ENCODE data around the gene DVL1.

DVL1 gene

GRCh38 chr1:1355416-1355815, 6.2 kb upstream of the DVL1 start:
- no peak for DNase-seq (ENCODE audit: low read depth)

DNA sequence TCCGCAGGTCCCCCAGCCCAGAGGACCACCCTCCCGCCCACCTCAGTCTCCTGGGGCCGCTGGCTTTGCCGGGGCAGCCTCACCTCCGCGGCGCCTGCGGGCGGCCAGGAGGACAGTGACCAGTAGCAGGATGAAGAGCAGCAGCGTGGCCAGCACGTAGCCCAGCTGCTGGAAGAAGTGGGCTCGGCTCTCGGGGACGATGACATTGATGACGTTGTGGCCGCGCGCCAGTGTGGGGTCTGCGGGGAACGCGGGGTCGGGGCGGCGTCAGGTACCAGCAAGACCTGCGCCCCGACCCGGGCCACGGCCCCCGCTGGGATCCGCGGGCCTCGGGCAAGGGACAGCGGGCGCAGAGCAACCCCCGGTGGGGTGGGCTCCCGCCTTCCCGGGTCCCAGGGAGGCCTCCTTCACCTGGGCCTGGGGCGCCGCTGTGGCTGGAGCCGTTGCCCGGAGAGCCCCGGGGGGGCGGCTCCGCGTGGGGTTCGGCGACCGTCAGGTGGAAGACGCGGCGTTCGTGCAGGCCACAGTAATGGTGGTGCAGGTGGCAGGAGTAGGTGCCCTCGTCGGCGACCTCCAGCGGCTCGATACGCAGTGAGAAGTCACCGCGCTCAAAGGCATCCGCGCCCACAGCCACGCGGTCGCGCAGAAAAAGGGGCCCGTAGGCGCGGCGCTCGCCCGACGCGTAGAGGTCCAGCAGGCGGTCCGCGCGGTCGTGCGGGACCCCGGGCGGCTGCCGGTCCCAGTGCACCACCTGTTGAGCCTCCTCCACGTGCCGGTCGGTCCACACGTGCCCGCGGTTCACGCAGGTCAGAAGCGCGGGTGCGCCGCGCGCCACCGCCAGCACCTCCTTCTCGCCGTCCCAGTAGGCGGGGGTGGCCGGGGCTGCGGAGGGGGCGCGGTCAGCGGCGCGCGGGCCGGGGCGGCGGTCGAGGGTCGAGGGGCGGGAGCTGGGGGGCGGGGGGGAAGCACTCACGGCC, 5.3 kb upstream of the DVL1 start:
- no peak for DNase-seq (ENCODE audit: low read depth)

- DNase-seq (ENCODE audit: low read depth), result no peak
Observed at GRCh38 chr1:1353389-1354151, 4.4 kb upstream of the DVL1 start.

DNA sequence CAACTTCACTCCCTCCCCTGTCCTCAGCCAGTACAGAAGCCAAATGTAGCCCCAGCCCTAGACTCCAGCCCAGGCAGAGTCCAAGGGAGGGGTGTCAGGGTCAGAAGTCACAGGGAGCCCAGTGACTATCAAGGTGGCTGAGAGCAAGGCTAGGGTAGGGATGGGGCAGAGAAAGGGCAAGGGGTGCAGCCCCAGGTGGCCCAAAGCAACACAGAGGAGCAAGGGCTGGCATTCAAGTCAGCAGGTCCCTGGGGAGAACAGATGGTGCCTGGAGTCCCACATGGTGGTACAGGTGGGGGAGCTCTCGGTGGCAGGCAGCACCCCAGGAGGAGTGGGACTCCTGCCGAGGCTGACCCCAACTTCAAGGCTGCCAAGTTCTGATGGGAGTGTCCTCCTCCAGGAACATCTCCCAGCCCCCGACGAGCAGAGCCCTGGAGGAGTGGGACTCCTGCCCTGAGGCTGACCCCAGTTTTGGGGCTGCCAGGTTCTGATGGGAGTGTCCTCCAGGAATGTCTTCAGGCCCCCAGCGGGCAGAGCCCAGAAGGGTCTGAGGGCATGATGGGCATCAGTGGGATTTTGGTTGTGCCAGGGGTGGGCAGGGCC, 3.7 kb upstream of the DVL1 start:
- DNase-seq (ENCODE audit: low read depth), result no peak

DNA sequence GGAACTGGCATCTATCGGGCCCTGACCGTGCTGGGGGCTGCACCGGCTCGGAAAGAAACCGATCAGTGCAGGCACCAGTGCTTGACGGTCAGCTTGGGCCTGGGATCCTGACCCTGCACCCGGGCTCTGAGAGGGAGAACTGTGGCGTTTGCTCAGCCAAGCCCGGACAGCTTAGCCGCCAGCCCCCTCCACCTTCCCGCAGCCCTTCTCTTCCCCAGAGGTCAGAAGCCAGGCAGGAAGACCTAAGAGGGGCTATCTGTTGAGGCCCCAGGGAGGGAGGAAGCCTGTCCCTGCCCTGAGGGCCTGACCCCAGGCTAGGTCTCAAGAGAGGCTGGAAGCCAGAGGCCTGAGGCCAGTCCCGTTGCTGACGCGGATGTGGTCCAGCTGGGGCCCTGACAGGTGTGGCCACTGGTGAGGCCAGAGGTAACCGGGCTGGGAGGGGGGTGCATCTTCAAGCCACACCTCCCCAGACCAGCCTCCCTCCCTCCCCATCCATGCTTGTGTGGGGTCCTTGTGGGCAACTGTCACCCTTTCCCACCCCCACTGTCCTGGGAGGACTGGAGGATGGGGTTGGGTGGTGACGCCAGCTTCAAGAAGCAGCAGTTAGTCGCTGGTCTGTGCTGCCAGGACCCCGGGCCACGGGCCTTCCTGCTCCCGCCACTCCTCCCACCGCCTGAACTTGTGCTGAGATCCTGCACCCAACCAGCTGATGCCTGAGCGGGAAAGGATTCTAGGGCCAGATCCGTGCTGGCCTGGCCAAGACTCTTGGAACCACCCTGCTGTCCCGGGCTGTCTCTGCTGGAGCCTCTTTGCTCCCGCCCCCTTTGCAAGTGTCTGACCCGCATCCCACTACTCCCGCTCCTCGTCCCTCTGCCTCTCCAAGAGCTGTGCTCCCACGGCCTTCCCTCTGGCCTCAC, 2.6 kb upstream of the DVL1 start:
- DNase-seq (ENCODE audit: low read depth), result no peak

GRCh38 chr1:1348420-1349255, 580 bp downstream of the DVL1 start:
- DNase-seq (ENCODE audit: low read depth), result no peak

DNA sequence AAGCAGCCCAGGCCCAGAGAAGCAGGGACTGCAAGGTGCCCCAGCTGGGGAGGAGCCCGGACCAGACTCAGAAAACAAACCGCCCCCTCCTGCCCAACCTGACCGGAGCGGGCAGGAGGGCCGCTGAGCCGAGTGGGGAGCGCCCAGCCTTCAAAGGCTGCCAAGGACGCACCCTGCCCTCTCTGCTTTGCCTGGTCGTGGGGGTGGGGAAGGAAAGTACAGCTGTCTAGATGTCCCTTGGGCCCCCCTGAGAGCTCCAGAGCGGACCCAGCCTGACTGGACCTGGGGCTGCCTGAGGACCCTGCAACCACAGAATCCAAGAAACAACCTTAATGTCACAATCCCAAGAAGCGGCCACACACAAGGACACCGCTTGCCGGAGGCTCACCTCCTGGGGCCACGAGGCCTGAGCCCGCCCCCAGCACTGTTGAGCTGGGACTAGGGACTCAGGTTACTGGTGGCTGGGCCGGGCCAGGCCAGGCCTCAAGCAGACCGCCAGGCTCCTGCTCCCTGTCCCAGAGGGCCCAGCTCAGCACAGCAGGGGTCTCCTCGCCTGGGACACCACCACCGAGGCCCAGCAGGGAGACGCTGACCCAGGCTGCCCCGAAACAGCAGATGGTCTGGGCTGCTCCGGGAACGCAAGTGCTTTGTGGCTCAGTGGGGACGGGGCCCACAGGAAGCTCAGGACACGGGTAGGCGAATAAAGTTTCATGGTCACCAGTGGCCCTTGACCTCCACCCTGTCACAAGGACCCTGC, 1.4 kb downstream of the DVL1 start:
- no peak for DNase-seq (ENCODE audit: low read depth)

DNA sequence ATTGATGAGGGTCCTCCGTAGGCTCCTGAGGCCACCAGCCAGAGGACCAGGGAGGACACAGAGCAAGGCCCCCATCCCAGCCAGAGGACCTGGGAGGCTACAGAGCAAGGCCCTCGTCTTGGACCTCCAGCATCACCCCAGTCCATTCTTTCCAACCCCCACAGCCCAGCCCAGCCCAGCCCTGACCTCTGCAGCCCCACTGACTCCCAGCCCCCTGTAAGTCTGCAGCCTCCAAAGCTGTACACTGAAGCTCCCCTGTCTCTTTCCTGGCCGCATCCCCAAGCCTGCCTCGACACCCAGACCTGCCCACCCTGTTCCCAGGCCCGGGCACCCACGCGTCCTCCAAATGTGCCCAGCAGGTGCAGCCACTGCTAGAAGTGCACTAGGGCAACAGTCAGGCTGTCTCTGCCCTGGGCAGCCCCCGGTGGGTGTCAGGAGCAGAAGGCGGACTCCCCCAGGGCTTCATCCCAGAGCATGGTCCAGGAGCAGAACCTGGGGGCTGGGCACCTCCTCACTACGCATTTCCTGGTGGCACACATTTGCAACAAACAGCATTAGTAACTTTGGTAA, 2.1 kb downstream of the DVL1 start:
- no peak for DNase-seq (ENCODE audit: low read depth)

DNA sequence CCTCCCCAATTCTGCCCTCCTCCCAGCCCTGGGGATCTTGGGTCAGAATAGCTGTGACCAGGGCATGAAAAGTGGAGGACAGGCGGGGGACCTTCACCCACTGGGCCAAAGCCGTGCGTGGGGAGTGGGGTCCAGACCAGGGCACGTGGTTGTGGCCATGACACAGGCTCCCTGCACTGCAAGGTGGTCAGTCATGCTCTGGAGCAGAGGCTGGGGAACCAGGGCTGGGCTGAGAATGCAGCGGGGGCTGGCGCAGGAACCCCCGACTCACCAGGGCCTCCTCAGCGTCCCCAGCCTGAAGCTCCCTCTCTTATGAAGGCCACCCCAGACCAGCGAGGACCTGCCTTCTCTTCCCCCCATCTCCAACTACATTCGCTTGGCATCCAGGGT, 2.7 kb downstream of the DVL1 start:
- DNase-seq (ENCODE audit: low read depth), result no peak

GRCh38 chr1:1345860-1346500, 3.2 kb downstream of the DVL1 start:
- DNase-seq (ENCODE audit: low read depth), result no peak

- no peak for DNase-seq (ENCODE audit: low read depth)
Observed at GRCh38 chr1:1345384-1345783, 3.8 kb downstream of the DVL1 start.

GRCh38 chr1:1344655-1345361, 4.4 kb downstream of the DVL1 start:
- DNase-seq (ENCODE audit: low read depth), result no peak

GRCh38 chr1:1343811-1344421, 5.3 kb downstream of the DVL1 start:
- DNase-seq (ENCODE audit: low read depth), result no peak

DNA sequence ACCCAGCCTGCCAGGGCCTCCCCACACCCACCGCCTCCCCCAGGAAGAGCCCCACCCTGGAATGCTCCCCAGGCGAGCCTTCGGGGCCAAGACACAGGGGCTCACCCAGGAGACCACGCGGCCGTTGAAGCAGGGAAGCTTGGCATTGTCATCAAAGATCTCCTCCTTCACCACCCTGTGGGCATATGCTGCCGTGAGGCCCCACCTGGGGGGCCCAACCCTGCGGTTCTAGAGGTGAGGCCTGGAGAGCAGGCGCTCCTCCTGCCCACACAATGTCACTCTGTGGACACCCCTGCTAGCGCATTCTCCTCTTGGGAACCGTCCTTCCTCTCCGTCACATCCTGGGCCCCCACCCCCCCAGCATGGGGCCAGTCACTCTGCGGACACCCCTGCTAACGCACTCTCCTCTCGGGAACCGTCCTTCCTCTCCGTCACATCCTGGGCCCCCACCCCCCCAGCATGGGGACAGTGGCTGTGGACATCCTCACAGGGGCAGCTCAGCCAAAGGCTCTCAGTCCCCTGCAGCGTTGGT, 6.6 kb downstream of the DVL1 start:
- no peak for DNase-seq (ENCODE audit: low read depth)

DNA sequence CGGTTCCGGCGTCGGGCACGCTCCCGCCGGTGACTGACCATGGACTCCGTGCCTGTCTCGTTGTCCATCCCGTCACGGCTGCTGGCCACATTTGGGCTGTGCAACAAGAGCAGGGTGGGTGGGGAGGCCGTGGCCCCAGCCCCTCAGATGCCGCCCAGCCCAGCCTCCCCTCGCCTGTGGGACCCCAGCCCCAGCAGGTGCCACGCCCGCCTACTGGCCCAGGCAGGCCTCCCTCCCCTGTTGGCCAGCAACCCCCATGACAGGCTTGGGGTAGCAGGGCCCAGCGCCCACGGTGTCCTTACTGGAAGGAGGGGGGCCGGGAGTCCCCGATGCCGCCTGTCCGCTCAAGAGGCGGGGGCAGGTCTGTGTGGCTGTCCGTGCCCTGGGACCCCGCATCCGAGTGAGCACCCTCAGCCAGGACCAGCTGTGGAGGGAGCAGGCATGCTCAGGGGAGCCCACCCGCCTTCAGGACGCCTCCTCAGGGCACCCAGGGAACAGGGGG, 7.1 kb downstream of the DVL1 start:
- no peak for DNase-seq (ENCODE audit: low read depth)

- DNase-seq (ENCODE audit: low read depth), result no peak
Observed at GRCh38 chr1:1341549-1342021, 7.6 kb downstream of the DVL1 start.

DNA sequence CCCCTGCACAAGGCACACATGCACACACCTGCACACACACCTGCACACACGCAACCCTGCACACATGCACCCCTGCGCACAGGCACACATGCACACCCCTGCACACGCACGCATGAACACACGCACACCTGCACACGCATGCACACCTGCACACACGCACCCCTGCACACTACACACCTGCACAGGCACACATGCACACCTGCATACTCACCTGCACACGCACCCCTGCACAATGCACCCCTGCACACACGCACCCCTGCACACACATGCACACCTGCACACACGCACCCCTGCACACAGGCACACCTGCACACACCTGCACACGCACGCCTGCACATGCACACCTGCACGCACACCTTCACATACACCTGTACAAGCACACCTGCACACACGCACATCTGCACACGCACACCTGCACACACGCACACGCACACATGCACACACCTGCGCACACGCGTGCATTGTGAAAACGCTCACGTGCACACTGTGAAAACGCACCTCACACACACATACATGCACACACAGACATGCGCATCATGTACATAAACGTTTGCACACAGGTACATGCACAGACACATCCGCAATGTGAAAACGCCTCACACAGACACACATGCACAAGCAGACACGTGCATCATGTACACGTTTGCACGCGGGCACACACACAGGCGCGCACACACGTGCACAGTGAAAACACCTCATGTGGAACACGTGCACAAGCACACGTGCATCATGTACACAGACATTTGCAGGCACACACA, 8.2 kb downstream of the DVL1 start:
- DNase-seq (ENCODE audit: low read depth), result no peak

All from stimulated activated CD8-positive, alpha-beta memory T cell treated with anti-CD3 and anti-CD28 coated beads, Interleukin-12 subunit alpha, Interleukin-12 subunit beta, amount 100 ng/mL, for 1 hour (primary cell).